ENCODE results near the gene FGF7.

- no peak for TF ChIP-seq POLR2A (IDR thresholded peaks at IDR 0.05)
- TF ChIP-seq CTCF (IDR thresholded peaks at IDR 0.05) = no peak
Measured at GRCh38 chr15:49406352-49407118, 16.5 kb upstream of the FGF7 start.

Data from body of pancreas (tissue), 4 donors.